Fibroblast of mammary gland (primary cell): ENCODE measurements around the gene TRMU.

Experiments used
- DNase-seq: peaks from one replicate; pipeline ENCODE4 v3.0.0-alpha.2; 2010; ENCODE audit warnings: low read depth
- H3K4me3 ChIP-seq: 2 replicates; pipeline ENCODE4 v1.5.1; 2011; ENCODE audit warnings: low read depth, mild to moderate bottlenecking, low read length, moderate library complexity; ENCODE audit not compliant: control insufficient read depth
- TF ChIP-seq, protein P1 (sequence below): conservative IDR thresholded peaks from 2 replicates; pipeline ENCODE4 v1.5.1; 2011; ENCODE audit warnings: low read depth, low read length, inconsistent platforms; ENCODE audit not compliant: control insufficient read depth, insufficient read depth

Gene TRMU

DNA sequence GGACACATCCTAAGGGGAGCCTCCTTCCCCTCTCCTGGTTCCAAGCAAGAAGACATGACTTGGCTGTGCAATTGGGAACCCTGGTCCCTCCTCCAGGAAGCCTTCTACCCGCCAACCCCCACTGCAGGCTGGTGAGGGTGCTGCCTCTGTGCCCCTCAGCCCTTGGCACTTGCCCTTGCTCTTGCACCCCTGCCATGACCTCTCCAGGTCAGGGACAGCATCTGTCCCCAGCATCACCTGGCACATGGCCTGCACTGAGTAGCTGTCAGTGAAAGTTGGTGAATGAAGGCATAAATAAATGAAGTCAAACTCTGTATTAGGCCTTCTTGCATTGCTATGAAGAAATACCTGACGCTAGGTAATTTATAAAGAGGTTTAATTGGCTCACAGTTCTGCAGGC lies 40.7 kb upstream of the TRMU start:
- no peak for DNase-seq
- TF ChIP-seq, protein P1, sequence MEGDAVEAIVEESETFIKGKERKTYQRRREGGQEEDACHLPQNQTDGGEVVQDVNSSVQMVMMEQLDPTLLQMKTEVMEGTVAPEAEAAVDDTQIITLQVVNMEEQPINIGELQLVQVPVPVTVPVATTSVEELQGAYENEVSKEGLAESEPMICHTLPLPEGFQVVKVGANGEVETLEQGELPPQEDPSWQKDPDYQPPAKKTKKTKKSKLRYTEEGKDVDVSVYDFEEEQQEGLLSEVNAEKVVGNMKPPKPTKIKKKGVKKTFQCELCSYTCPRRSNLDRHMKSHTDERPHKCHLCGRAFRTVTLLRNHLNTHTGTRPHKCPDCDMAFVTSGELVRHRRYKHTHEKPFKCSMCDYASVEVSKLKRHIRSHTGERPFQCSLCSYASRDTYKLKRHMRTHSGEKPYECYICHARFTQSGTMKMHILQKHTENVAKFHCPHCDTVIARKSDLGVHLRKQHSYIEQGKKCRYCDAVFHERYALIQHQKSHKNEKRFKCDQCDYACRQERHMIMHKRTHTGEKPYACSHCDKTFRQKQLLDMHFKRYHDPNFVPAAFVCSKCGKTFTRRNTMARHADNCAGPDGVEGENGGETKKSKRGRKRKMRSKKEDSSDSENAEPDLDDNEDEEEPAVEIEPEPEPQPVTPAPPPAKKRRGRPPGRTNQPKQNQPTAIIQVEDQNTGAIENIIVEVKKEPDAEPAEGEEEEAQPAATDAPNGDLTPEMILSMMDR, result no peak
- no peak overlapping the region for H3K4me3 ChIP-seq

DNA sequence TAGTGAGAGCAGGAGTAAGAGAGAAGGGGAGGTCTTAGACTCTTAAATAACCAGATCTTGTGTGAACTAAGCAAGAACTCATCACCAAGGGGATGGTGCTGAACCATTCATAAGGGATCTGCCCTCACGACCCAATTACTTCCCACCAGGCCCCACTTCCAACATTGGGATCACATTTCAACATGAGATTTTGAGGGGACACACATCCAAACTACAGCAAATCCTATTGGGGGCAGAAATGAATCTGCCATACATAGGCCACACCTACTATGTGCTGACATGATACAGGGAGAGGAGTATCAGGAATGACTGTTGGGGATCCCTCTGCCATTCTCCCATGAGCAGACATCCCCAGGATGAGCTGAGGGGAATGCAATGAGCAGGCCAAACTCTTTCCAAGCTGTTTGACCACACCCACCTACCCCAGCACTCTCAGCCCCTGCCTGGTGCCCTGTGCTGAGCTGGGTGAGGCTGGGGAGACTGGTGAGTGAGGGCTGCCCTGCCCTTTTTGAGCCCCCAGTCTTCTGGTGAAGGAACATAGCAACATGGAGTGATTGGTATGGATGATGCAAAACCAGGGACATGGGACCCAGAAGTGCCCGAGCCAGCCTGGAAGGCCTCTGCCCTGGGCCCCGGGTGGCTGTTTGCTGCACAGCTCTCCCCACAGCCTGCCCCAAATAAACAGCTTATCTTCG lies 40.1 kb upstream of the TRMU start:
- TF ChIP-seq, protein P1, result no peak
- no peak for DNase-seq
- H3K4me3 ChIP-seq, result no peak overlapping the region

DNA sequence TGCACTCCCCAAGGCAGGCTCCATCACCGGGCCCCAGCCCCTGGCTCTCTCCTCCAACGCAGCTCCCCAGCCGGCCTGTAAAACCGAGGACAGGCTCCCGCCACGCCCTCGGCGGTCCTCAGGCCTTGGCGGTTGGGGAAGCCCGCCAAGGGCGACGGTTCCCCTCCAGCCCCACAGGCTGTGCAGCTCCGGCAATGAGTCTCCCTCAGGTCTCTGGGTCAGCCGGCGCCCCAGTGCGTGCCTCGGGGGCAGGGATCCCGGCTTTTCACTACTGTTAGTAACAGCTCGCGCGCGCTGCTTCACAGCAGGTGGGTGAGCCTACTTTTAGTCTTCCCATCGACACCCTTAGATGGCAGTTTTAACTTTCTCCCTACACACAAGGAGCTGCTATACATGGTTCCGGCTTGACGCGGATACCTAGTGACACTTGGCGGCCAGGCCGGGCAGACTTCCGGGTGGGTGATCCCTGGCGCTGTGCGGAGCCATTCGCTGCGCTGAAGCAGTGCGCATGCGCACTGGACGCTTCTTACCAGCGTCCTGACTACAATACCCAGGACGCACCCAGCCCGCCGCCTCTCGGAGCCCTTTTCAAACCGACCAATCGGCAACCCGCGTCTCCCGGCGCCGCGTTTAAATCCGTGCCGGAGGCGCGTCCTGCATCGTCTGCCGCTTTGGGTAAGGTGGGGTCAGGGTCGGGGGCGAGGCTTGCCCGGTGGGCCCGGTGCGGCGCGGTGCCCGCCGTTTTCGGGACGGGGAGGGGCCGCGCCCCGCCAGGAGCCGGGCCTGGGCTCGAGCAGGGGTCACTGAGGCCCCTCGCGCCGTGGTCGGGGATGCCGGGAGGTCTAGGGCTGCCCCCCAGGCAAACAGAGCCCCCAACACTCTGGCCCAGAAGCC lies 39.0 kb upstream of the TRMU start, which contains the start of gene GTSE1:
Gene GTSE1 (plus strand): TSS at position 614 of the 894 bp plus-strand sequence. CDS start 531 bp downstream, outside the sequence.
- TF ChIP-seq, protein P1, result no peak
- peak within 1 kb of the TSS; percentile 75 for H3K4me3 ChIP-seq
- DNase-seq, result peak; percentile 96

DNA sequence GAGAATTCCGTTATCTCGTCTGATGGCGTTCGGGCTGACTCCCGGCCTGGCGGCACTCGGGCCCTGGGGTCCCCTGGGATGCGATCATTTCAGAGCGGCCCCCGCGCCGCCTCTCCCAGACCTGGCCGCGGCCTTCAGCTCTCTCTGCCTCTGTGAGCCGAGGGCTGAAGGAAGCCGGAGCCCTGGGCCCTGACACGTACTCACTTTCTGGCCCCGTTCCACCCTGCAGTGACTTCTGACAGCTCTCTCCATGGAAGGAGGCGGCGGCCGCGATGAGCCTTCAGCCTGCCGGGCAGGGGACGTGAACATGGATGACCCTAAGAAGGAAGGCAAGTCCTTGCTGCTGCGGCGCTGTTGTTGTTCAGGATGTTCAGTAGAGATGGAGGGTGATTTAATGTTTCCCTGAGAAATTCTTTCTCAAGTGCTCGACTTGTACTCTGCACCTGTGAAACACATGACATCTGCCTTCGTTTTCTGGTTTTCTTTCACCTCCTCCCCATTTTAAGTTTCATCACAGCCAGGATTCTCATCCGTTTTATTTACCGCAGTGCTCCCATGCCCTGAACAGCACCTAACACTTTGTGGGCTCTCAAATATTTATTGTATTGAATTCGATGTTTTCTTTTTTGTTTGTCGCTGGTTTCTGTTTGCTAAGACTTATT lies 38.2 kb upstream of the TRMU start:
- peak overlapping the region; percentile 75 for H3K4me3 ChIP-seq
- TF ChIP-seq, protein P1, result no peak
- peak; percentile 60 for DNase-seq

DNA sequence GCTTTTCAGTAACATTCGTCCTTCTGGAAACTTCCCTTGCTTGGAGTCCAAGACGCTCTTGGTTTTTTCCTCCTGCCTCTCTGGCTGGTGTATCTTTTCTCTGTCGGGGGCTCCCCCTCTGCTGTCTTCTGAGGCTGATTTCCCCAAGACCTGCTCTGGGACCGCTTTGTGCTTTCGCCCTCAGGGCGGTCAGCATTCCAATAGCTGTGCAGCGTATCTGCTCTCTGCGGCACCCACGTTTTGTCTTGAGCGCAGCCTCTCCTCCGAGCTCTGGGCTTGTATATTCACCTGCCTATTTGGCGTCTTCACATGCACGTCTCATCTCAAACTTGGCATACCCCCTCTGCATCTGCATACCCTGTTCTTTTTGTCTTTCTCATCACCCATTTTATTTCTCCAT lies 36.4 kb upstream of the TRMU start:
- TF ChIP-seq, protein P1, result no peak
- no peak for DNase-seq
- no peak overlapping the region for H3K4me3 ChIP-seq

DNA sequence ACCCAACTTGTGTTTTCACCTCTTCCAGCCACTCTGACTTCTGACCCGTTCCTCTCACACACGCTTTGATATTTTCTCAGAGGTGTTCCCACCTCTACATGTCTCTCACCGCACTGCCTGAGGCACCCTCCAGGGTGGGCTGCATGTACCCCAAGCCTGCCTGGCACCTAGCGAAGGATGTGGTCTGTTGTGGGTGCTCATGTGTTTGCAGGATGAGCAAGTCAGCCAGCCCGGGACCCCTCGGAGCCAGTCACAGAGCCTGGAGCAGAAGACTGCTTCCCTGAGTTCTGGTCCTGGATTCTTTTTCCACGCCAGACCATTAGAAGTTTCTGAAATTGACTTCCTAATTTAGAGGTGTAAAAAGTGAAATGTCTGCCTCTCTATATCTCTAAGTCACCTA lies 35.0 kb upstream of the TRMU start:
- no peak for DNase-seq
- no peak overlapping the region for H3K4me3 ChIP-seq
- TF ChIP-seq, protein P1, result no peak
